ENCODE results near the gene SCD5. TPM values are rescaled to one million over a fixed set of nuclear protein-coding genes. Genes with fewer than 3 reads are reported as not detected.

Gene SCD5
- total RNA-seq, 6 donors from 2014 or later, result 17.8 to 40.3 (median 25.3) TPM

DNA sequence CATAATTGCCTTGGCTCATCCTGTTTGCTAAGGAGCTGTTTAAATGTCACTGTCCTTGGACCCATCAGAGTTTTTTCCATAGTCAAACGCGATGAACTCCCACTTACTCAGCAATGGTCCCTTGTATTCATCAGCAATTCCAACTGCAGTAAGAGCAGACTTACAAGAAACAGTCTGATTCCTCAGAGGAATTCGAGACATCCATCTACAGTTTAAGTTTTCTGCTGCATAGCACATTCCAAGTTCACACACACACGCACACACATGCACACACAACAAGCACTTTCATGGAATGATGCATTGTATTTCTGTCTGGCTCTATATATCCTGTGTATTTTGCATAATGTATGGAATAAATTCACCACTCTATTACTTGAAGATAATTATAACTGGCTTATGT is 204.1 kb downstream of the SCD5 start:
- DNase-seq (no peak), ATAC-seq (ENCODE audit: low FRiP score in 2 of 2) (no peak)
- Histone ChIP-seq H3K4me1 (no peaks in the 10 kb centered on the region), H3K27ac (no peak overlapping the region), H3K9me3 (no peaks in the 10 kb centered on the region), H3K36me3 (no peaks in the 10 kb centered on the region), H3K4me3 (no peak overlapping the region), H3K27me3 (no peaks in the 10 kb centered on the region)
- 74 to 76% methylated on average over 4 of the region's 4 CpGs for WGBS, 2 donors
- no peak for TF ChIP-seq EP300 (IDR thresholded peaks at IDR 0.05)
- no peak for TF ChIP-seq POLR2A (IDR thresholded peaks at IDR 0.05)
- TF ChIP-seq, protein P1, sequence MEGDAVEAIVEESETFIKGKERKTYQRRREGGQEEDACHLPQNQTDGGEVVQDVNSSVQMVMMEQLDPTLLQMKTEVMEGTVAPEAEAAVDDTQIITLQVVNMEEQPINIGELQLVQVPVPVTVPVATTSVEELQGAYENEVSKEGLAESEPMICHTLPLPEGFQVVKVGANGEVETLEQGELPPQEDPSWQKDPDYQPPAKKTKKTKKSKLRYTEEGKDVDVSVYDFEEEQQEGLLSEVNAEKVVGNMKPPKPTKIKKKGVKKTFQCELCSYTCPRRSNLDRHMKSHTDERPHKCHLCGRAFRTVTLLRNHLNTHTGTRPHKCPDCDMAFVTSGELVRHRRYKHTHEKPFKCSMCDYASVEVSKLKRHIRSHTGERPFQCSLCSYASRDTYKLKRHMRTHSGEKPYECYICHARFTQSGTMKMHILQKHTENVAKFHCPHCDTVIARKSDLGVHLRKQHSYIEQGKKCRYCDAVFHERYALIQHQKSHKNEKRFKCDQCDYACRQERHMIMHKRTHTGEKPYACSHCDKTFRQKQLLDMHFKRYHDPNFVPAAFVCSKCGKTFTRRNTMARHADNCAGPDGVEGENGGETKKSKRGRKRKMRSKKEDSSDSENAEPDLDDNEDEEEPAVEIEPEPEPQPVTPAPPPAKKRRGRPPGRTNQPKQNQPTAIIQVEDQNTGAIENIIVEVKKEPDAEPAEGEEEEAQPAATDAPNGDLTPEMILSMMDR (IDR thresholded peaks at IDR 0.05), result no peak
- TF ChIP-seq POLR2AphosphoS5 (IDR thresholded peaks at IDR 0.05), result no peak

GRCh38 chr4:82593411-82593810 is 205.2 kb downstream of the SCD5 start:
- Histone ChIP-seq H3K27me3 (no peaks in the 10 kb centered on the region), H3K4me1 (no peaks in the 10 kb centered on the region), H3K9me3 (no peaks in the 10 kb centered on the region), H3K36me3 (no peaks in the 10 kb centered on the region), H3K27ac (no peak overlapping the region), H3K4me3 (no peak overlapping the region)
- DNase-seq (no peak), ATAC-seq (ENCODE audit: low FRiP score in 2 of 2) (no peak)
- 84 to 85% methylated on average over 5 of the region's 5 CpGs for WGBS, 2 donors
- TF ChIP-seq, protein P1 (IDR thresholded peaks at IDR 0.05), result no peak
- TF ChIP-seq EP300 (IDR thresholded peaks at IDR 0.05) (no peak), POLR2A (IDR thresholded peaks at IDR 0.05) (no peak), POLR2AphosphoS5 (IDR thresholded peaks at IDR 0.05) (no peak)

GRCh38 chr4:82592639-82593038 is 206.0 kb downstream of the SCD5 start:
- ATAC-seq (ENCODE audit: low FRiP score in 2 of 2) (no peak), DNase-seq (no peak)
- no peaks in the 10 kb centered on the region for H3K36me3 ChIP-seq
- H3K27me3 ChIP-seq, result no peaks in the 10 kb centered on the region
- no peak for TF ChIP-seq POLR2A (IDR thresholded peaks at IDR 0.05)
- TF ChIP-seq POLR2AphosphoS5 (IDR thresholded peaks at IDR 0.05), result no peak
- TF ChIP-seq EP300 (IDR thresholded peaks at IDR 0.05), result no peak
- no peaks in the 10 kb centered on the region for H3K4me1 ChIP-seq
- no peak overlapping the region for H3K27ac ChIP-seq
- WGBS, 2 donors, result 94 to 95% methylated on average over 3 of the region's 3 CpGs
- H3K4me3 ChIP-seq, result no peak overlapping the region
- H3K9me3 ChIP-seq, result no peaks in the 10 kb centered on the region

GRCh38 chr4:82591592-82591991 is 207.0 kb downstream of the SCD5 start:
- ATAC-seq (ENCODE audit: low FRiP score in 2 of 2) (no peak), DNase-seq (no peak)
- no peak overlapping the region for H3K27ac ChIP-seq
- TF ChIP-seq POLR2AphosphoS5 (IDR thresholded peaks at IDR 0.05), result no peak
- no peak for TF ChIP-seq POLR2A (IDR thresholded peaks at IDR 0.05)
- TF ChIP-seq, protein P1 (IDR thresholded peaks at IDR 0.05), result no peak
- no peak for TF ChIP-seq EP300 (IDR thresholded peaks at IDR 0.05)
- no peaks in the 10 kb centered on the region for H3K36me3 ChIP-seq
- WGBS, 2 donors, result 77 to 81% methylated on average over 5 of the region's 5 CpGs
- H3K4me1 ChIP-seq, result no peaks in the 10 kb centered on the region
- no peaks in the 10 kb centered on the region for H3K9me3 ChIP-seq
- H3K27me3 ChIP-seq, result no peaks in the 10 kb centered on the region
- no peak overlapping the region for H3K4me3 ChIP-seq

DNA sequence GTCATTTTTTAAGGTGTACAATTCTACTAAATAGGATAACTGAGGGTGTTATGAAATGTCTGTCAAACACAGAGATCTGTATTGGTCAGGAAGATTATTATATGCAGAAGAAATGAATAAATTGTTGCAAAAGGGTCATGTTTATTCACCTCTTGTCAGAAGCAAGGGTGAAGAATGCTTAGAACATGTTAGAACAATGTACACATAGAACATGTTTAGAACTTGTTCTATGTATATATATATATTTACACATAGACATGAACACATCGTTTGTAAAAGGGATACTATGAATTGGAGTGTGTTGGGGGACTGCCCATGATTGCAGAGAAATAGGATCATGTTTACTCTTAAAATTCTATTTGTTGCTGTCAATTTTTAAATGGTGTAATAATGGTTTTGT is 208.8 kb downstream of the SCD5 start:
- DNase-seq (no peak), ATAC-seq (ENCODE audit: low FRiP score in 2 of 2) (no peak)
- H3K4me1 ChIP-seq, result no peaks in the 10 kb centered on the region
- no peak overlapping the region for H3K27ac ChIP-seq
- no peaks in the 10 kb centered on the region for H3K36me3 ChIP-seq
- no peaks in the 10 kb centered on the region for H3K9me3 ChIP-seq
- no peak overlapping the region for H3K4me3 ChIP-seq
- WGBS, 2 donors, result 58 to 67% methylated on average over 1 of the region's 1 CpG
- TF ChIP-seq POLR2AphosphoS5 (IDR thresholded peaks at IDR 0.05) (no peak), EP300 (IDR thresholded peaks at IDR 0.05) (no peak), POLR2A (IDR thresholded peaks at IDR 0.05) (no peak)
- TF ChIP-seq, protein P1 (IDR thresholded peaks at IDR 0.05), result no peak
- H3K27me3 ChIP-seq, result no peaks in the 10 kb centered on the region

Measured in upper lobe of left lung (tissue), 6 donors.